ENCODE data around the gene CLCN7.

GRCh38 chr16:1433756-1434155, 41.1 kb downstream of the CLCN7 start:
- TF ChIP-seq CTCF (IDR thresholded peaks at IDR 0.05) (no peak), ZFX (IDR thresholded peaks at IDR 0.05; ENCODE audit: borderline replicate concordance) (no peak)
